ENCODE measurements around the gene NHSL2.

Gene NHSL2

DNA sequence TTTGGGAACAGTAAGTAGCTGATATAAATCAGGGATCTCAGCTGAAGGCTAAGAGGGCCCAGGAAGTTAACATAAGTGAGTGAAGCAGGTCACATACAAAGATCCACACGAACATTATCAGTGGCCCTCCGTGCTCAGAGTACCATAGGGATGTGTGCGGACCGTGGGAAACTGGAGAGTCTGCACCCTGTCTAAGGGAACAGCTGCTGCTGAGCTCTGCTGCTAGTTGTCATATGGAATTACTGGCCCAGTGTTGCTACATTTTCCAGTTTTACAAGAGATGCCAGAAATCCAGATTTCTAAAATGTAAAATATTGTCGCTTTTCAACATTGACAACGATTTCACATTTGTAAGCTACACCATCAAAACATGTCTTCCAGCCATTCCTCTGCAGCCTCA, 130.5 kb downstream of the NHSL2 start:
- H3K36me3 Mint-ChIP-seq (ENCODE audit: low read depth) = no peaks in the 10 kb centered on the region
- H3K27ac Mint-ChIP-seq = no peak overlapping the region
- DNase-seq (ENCODE audit: low spot score) = no peak
- peaks cover 3% of the 10 kb centered on the region for H3K4me1 Mint-ChIP-seq (ENCODE audit: low read depth)
- H3K9me3 Mint-ChIP-seq = no peaks in the 10 kb centered on the region
- no peak overlapping the region for H3K4me3 Mint-ChIP-seq
- H3K27me3 Mint-ChIP-seq (ENCODE audit: low read depth) = peaks cover 15% of the 10 kb centered on the region

GRCh38 chrX:72041871-72042851, 131.5 kb downstream of the NHSL2 start:
- no peaks in the 10 kb centered on the region for H3K36me3 Mint-ChIP-seq (ENCODE audit: low read depth)
- H3K4me3 Mint-ChIP-seq = no peak overlapping the region
- DNase-seq (ENCODE audit: low spot score) = no peak
- H3K27ac Mint-ChIP-seq = no peak overlapping the region
- H3K27me3 Mint-ChIP-seq (ENCODE audit: low read depth) = peaks cover 8% of the 10 kb centered on the region
- peaks cover 8% of the 10 kb centered on the region for H3K4me1 Mint-ChIP-seq (ENCODE audit: low read depth)
- no peaks in the 10 kb centered on the region for H3K9me3 Mint-ChIP-seq

GRCh38 chrX:72042852-72043248, 132.2 kb downstream of the NHSL2 start:
- Mint-ChIP-seq H3K4me1 (ENCODE audit: low read depth) (peaks cover 8% of the 10 kb centered on the region), H3K4me3 (no peak overlapping the region), H3K9me3 (no peaks in the 10 kb centered on the region), H3K27me3 (ENCODE audit: low read depth) (peaks cover 6% of the 10 kb centered on the region), H3K36me3 (ENCODE audit: low read depth) (no peaks in the 10 kb centered on the region), H3K27ac (no peak overlapping the region)
- no peak for DNase-seq (ENCODE audit: low spot score)

GRCh38 chrX:72043636-72044035, 133.0 kb downstream of the NHSL2 start:
- Mint-ChIP-seq H3K4me3 (no peak overlapping the region), H3K27ac (no peak overlapping the region), H3K4me1 (ENCODE audit: low read depth) (peaks cover 8% of the 10 kb centered on the region), H3K36me3 (ENCODE audit: low read depth) (no peaks in the 10 kb centered on the region), H3K9me3 (no peaks in the 10 kb centered on the region), H3K27me3 (ENCODE audit: low read depth) (peaks cover 8% of the 10 kb centered on the region)
- no peak for DNase-seq (ENCODE audit: low spot score)

- H3K27me3 Mint-ChIP-seq (ENCODE audit: low read depth) = peaks cover 9% of the 10 kb centered on the region
- no peaks in the 10 kb centered on the region for H3K36me3 Mint-ChIP-seq (ENCODE audit: low read depth)
- H3K4me1 Mint-ChIP-seq (ENCODE audit: low read depth) = peaks cover 10% of the 10 kb centered on the region
- DNase-seq (ENCODE audit: low spot score) = no peak
- H3K27ac Mint-ChIP-seq = no peak overlapping the region
- H3K9me3 Mint-ChIP-seq = no peaks in the 10 kb centered on the region
- no peak overlapping the region for H3K4me3 Mint-ChIP-seq
These were observed 134.5 kb downstream of the NHSL2 start for GRCh38 chrX:72045141-72045540.

DNA sequence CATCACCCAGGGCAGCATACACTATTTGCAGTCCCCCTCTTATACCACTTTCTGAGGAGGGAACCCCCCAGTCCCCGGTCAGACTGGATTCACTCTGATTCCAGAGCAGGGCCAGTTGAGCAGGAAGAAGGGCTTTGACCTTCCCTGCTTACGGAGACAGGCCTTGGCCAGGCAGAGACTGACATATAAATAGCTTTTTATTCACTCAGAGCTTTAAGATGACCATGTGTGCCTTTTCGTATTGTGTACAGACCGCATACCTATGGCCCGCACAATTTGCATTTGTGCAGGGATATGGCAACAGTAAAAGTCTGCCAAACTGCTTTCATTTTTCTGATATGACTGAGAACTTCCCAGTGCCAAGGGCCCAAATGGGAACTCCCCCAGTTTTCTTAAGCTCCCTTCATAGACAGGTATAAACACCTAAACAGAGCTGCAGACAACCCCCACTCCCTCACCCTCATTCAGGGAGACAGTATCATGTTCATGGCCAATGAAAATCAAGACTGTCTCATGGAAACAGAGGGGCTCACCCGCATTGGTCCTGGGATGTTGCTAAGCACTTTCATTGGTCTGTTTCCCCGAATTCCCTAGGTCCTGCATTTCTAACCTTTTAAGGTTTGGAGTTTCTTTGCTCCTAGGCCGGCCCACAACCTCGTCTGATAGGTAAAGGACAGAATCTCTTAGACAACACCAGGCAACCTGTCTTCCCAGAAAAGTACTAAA, 135.1 kb downstream of the NHSL2 start:
- Mint-ChIP-seq H3K36me3 (ENCODE audit: low read depth) (no peaks in the 10 kb centered on the region), H3K27ac (no peak overlapping the region), H3K27me3 (ENCODE audit: low read depth) (peaks cover 10% of the 10 kb centered on the region), H3K9me3 (no peaks in the 10 kb centered on the region), H3K4me3 (no peak overlapping the region), H3K4me1 (ENCODE audit: low read depth) (peaks cover 10% of the 10 kb centered on the region)
- no peak for DNase-seq (ENCODE audit: low spot score)

- Mint-ChIP-seq H3K27ac (no peak overlapping the region), H3K27me3 (ENCODE audit: low read depth) (peaks cover 15% of the 10 kb centered on the region), H3K4me3 (peak overlapping the region; percentile 12), H3K4me1 (ENCODE audit: low read depth) (peaks cover 10% of the 10 kb centered on the region), H3K36me3 (ENCODE audit: low read depth) (no peaks in the 10 kb centered on the region), H3K9me3 (no peaks in the 10 kb centered on the region)
- DNase-seq (ENCODE audit: low spot score) = no peak
These were observed 135.8 kb downstream of the NHSL2 start for GRCh38 chrX:72046447-72046846.

DNA sequence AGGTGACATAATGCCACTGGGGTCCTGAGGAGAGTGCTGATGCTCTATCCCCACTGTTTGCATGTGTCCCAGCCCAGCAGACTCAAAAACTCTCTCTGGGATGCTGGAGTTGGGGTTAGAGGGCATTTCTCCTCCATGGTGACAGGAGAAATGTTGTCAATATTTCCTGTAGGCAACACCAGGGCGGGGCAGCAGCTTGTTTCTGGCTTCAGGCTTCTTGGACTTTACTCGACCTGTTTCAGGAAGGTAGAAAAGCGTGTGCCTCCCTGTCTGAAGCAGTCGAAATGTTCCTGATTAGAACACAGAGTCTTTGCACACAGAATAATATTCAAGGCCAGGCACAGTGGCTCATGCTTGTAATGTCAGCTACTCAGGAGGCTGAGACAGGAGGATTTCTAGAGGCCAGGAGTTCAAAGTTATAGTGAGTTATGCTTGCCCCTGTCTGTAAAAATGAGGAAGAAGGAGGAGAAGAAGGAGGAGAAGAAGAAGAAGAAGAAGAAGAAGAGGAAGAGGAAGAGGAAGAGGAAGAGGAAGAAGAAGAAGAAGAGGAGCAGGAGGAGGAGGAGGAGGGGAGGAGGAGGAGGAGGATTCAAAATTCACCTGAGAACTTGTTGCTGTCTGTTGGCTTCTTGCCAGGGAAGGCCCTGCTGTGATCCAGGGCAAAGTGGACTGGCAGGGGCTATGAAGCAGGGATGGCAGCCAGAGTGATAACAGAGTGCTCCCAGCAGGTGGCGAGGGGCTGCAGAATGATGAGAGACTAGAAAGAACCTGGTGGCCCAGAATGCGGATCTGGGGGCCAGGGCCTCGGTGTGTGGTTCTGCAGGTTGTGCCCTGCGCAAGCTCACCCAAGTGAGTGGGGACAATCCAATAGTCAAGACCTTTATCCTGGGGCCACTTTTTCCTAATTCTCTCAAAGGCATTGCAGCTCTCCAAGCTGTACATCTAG, 138.1 kb downstream of the NHSL2 start:
- Mint-ChIP-seq H3K4me1 (ENCODE audit: low read depth) (peaks cover 10% of the 10 kb centered on the region), H3K4me3 (no peak overlapping the region), H3K27ac (no peak overlapping the region), H3K36me3 (ENCODE audit: low read depth) (no peaks in the 10 kb centered on the region), H3K27me3 (ENCODE audit: low read depth) (peaks cover 20% of the 10 kb centered on the region), H3K9me3 (no peaks in the 10 kb centered on the region)
- DNase-seq (ENCODE audit: low spot score) = no peak

DNA sequence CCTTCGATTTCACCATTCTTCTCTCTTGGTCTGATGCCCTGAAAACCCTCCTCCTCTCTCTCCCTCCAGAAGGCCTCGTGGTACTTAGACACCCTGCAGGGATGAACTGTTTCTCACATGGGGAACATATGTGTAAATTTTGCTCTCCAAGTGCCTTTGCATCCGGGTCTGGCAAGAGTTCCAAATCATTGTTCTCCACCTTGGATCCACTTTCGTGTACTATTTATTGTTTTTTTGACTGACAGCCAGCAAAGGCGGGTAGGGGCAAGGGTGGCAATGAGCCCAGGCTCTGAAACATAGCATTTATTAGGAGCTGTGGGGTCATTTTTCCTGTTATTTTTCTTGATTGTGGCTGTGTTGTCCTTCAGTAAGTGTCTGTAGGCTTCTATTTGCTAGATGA, 139.4 kb downstream of the NHSL2 start:
- H3K36me3 Mint-ChIP-seq (ENCODE audit: low read depth) = no peaks in the 10 kb centered on the region
- H3K27me3 Mint-ChIP-seq (ENCODE audit: low read depth) = peaks cover 18% of the 10 kb centered on the region
- H3K9me3 Mint-ChIP-seq = no peaks in the 10 kb centered on the region
- no peak overlapping the region for H3K4me3 Mint-ChIP-seq
- DNase-seq (ENCODE audit: low spot score) = no peak
- peaks cover 10% of the 10 kb centered on the region for H3K4me1 Mint-ChIP-seq (ENCODE audit: low read depth)
- H3K27ac Mint-ChIP-seq = no peak overlapping the region

GRCh38 chrX:72051589-72051988, 140.9 kb downstream of the NHSL2 start:
- DNase-seq (ENCODE audit: low spot score) = no peak
- no peak overlapping the region for H3K27ac Mint-ChIP-seq
- H3K9me3 Mint-ChIP-seq = no peaks in the 10 kb centered on the region
- no peaks in the 10 kb centered on the region for H3K36me3 Mint-ChIP-seq (ENCODE audit: low read depth)
- peaks cover 4% of the 10 kb centered on the region for H3K4me1 Mint-ChIP-seq (ENCODE audit: low read depth)
- peaks cover 22% of the 10 kb centered on the region for H3K27me3 Mint-ChIP-seq (ENCODE audit: low read depth)
- no peak overlapping the region for H3K4me3 Mint-ChIP-seq

- H3K4me1 Mint-ChIP-seq (ENCODE audit: low read depth) = peaks cover 2% of the 10 kb centered on the region
- no peak overlapping the region for H3K4me3 Mint-ChIP-seq
- H3K27ac Mint-ChIP-seq = no peak overlapping the region
- DNase-seq (ENCODE audit: low spot score) = no peak
- peaks cover 26% of the 10 kb centered on the region for H3K27me3 Mint-ChIP-seq (ENCODE audit: low read depth)
- no peaks in the 10 kb centered on the region for H3K36me3 Mint-ChIP-seq (ENCODE audit: low read depth)
- H3K9me3 Mint-ChIP-seq = no peaks in the 10 kb centered on the region
These were observed 141.9 kb downstream of the NHSL2 start for GRCh38 chrX:72052415-72053090.

DNA sequence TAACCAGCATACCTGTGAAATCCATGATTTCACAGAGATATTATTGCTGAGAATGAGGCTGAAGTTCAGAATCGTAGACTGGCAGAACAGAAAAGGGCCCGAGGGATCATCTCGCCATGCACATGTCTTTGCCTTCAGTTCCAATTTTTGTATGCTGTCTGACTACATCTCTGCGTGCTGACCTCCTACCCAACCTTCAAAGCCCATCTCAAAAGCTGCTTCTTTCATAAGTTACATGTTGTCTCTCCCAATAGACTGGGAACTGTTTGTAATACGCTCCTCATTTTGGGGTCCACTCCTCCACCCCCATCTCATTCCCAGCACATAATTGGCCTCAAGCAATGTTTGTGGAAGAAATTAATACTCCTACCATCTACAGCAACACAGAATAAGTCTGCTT, 142.9 kb downstream of the NHSL2 start:
- Mint-ChIP-seq H3K27me3 (ENCODE audit: low read depth) (peaks cover 24% of the 10 kb centered on the region), H3K4me1 (ENCODE audit: low read depth) (peaks cover 2% of the 10 kb centered on the region), H3K27ac (no peak overlapping the region), H3K36me3 (ENCODE audit: low read depth) (no peaks in the 10 kb centered on the region), H3K9me3 (no peaks in the 10 kb centered on the region), H3K4me3 (no peak overlapping the region)
- no peak for DNase-seq (ENCODE audit: low spot score)

DNA sequence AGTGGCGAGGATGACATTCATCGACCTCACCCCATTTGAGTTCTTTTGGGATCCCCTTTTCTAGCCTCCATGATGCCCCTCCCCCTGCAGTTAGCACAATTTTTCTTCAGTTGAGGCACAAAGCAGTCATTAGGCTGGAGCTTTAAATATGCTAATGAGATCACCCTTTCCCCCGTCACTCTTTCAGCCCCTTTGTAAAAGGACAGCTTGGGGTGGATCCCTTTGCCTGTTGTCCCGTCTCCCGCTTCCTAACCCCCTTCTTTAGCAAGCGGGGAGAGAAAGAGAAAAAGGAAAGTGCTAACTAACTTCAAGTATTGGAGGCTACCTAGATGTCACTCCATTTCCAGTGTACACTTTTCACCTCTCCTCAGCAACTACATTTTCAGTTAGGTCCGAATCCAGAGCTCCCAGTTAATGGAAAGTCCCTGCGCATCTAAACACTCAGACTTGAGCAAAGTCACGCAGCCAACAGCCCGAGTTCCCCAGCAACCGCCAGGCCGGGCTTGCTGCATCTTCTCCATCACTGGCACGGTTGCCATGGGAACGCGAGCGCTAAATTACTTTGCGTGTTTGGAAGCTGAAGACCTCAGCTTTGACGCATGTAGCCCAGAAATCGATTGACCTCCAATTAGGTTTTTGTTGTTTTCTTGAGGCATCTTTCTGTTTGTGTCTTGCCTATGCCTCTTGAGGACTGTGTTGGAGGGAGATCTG, 144.3 kb downstream of the NHSL2 start:
- Mint-ChIP-seq H3K4me3 (no peak overlapping the region), H3K27ac (no peak overlapping the region), H3K4me1 (ENCODE audit: low read depth) (no peaks in the 10 kb centered on the region), H3K36me3 (ENCODE audit: low read depth) (no peaks in the 10 kb centered on the region), H3K27me3 (ENCODE audit: low read depth) (peaks cover 27% of the 10 kb centered on the region), H3K9me3 (no peaks in the 10 kb centered on the region)
- no peak for DNase-seq (ENCODE audit: low spot score)
